Measurements from ENCODE around the gene WSCD2.

GRCh38 chr12:108254517-108255251 is 125.6 kb downstream of the WSCD2 start:
- TF ChIP-seq CTCF (conservative IDR thresholded peaks at IDR 0.05) (no peak), ZFX (IDR thresholded peaks at IDR 0.05) (no peak)

All from C4-2B (cell line).